H1 (cell line): Measurements from ENCODE around the gene LDLRAD3. TPM values are rescaled to one million over a fixed set of nuclear protein-coding genes. Genes with fewer than 3 reads are reported as not detected.

ENCODE experiments used
- CTCF ChIA-PET: fragments of 300-600 bp; sonication (Branson Sonifier 250); formaldehyde crosslinking; loops from one replicate; lab custom pipeline; 2021; ENCODE audit not compliant: partially characterized antibody; lab: Charles Lee
- POLR2A ChIA-PET: fragments of 300-600 bp; sonication (Branson Sonifier 250); formaldehyde crosslinking; loops from one replicate; lab custom pipeline; 2021; ENCODE audit warnings: inconsistent platforms; ENCODE audit not compliant: partially characterized antibody; lab: Charles Lee
- DNase-seq, 2 experiments: peaks; one replicate each; pipeline versions ENCODE4 v3.0.0 to v3.0.0-alpha.2; 2010 to 2022; ENCODE audit warnings: low spot score in 2 of 2, low read depth in 1 of 2, mixed read lengths in 1 of 2
- FAIRE-seq: peaks from 2 replicates; lab custom pipeline; 2011; peaks lifted over from hg19 to GRCh38; lab: Jason Lieb, UNC
- H2AFZ ChIP-seq: 2 replicates; pipeline ENCODE4 v1.8.1; 2012; ENCODE audit warnings: low read length, inconsistent platforms
- H2AK5ac ChIP-seq: 2 replicates; pipeline ENCODE4 v1.6.1; 2013; ENCODE audit warnings: low read depth, low read length
- H2BK120ac ChIP-seq: replicated peaks from 2 replicates; pipeline ENCODE3; 2013; ENCODE audit warnings: low read depth, low read length, inconsistent platforms
- H2BK12ac ChIP-seq: 2 replicates; pipeline ENCODE4 v1.6.1; 2013; ENCODE audit warnings: low read depth, low read length
- H2BK15ac ChIP-seq: 2 replicates; pipeline ENCODE4 v1.6.1; 2013; ENCODE audit warnings: low read length
- H2BK20ac ChIP-seq: 2 replicates; pipeline ENCODE4 v1.6.1; 2013; ENCODE audit warnings: low read length
- H2BK5ac ChIP-seq: 2 replicates; pipeline ENCODE4 v1.6.1; 2013; ENCODE audit warnings: low read depth, low read length
- H3K14ac ChIP-seq: 2 replicates; pipeline ENCODE4 v1.6.1; 2013; ENCODE audit warnings: inconsistent platforms; ENCODE audit not compliant: insufficient read length
- H3K18ac ChIP-seq: 2 replicates; pipeline ENCODE4 v1.6.1; 2013; ENCODE audit warnings: low read length; ENCODE audit errors: extremely low read depth
- H3K23ac ChIP-seq: 2 replicates; pipeline ENCODE4 v1.6.1; 2013; ENCODE audit warnings: inconsistent platforms; ENCODE audit not compliant: insufficient read length
- H3K23me2 ChIP-seq: 2 replicates; pipeline ENCODE4 v1.6.1; 2013; ENCODE audit warnings: low read depth, low read length
- H3K27ac ChIP-seq: 2 replicates; pipeline ENCODE4 v1.6.1; 2011; ENCODE audit warnings: low read depth, low read length, inconsistent platforms
- H3K27me3 ChIP-seq, 4 experiments: replicated peaks in 1 of 4; 1 replicate in 1 of 4; 2 replicates in 3 of 4; pipeline versions ENCODE4 v1.6.1 to v1.8.1; 2011 to 2013; ENCODE audit warnings: low read length in 3 of 4, mild to moderate bottlenecking in 3 of 4, inconsistent platforms in 2 of 4, mixed read lengths in 2 of 4, moderate library complexity in 1 of 4; ENCODE audit not compliant: control insufficient read depth in 3 of 4, insufficient read depth in 3 of 4; ENCODE audit errors: extremely low read depth in 1 of 4
- H3K36me3 ChIP-seq, 4 experiments: 2 replicates each; pipeline versions ENCODE4 v1.6.1 to v1.8.1; 2011 to 2013; ENCODE audit warnings: mild to moderate bottlenecking in 4 of 4, low read length in 3 of 4, moderate library complexity in 2 of 4, control low read depth in 1 of 4, inconsistent platforms in 1 of 4; ENCODE audit not compliant: insufficient read depth in 4 of 4, control insufficient read depth in 2 of 4
- H3K4ac ChIP-seq: replicated peaks from 2 replicates; pipeline ENCODE3; 2013; ENCODE audit warnings: low read length, low read depth, mixed read lengths, inconsistent platforms; ENCODE audit not compliant: insufficient read length
- H3K4me1 ChIP-seq, 4 experiments: replicated peaks in 1 of 4; 1 replicate in 1 of 4; 2 replicates in 3 of 4; pipeline versions ENCODE4 v1.6.1 to v1.8.1; 2011 to 2013; ENCODE audit warnings: low read length in 3 of 4, inconsistent platforms in 2 of 4, mixed read lengths in 1 of 4; ENCODE audit not compliant: insufficient read depth in 4 of 4, control insufficient read depth in 3 of 4
- H3K4me2 ChIP-seq, 2 experiments: 2 replicates each; pipeline versions ENCODE4 v1.6.1 to v1.8.1; 2011 to 2013; ENCODE audit warnings: low read depth in 2 of 2, low read length in 2 of 2, control low read depth in 1 of 2, inconsistent platforms in 1 of 2, mild to moderate bottlenecking in 1 of 2; ENCODE audit not compliant: insufficient read depth in 1 of 2
- H3K4me3 ChIP-seq, 4 experiments: fragments of 200-600, 300-600 bp in 1 of 4; sonication (generic), shearing (Covaris generic), sonication (Bioruptor Twin) in 1 of 4; 2 replicates each; pipeline versions ENCODE4 v1.5.1 to v1.8.1; 2011 to 2016; ENCODE audit warnings: low read length in 4 of 4, low read depth in 3 of 4, control low read depth in 2 of 4, inconsistent platforms in 2 of 4, mild to moderate bottlenecking in 2 of 4, mixed read lengths in 1 of 4, moderate library complexity in 1 of 4; ENCODE audit not compliant: insufficient read depth in 2 of 4; ENCODE audit errors: extremely low read depth in 1 of 4
- H3K56ac ChIP-seq: replicated peaks from 2 replicates; pipeline ENCODE3; 2013; ENCODE audit warnings: low read depth, mild to moderate bottlenecking, mixed read lengths, low read length, inconsistent platforms; ENCODE audit not compliant: insufficient read length
- H3K79me1 ChIP-seq: 2 replicates; pipeline ENCODE4 v1.6.1; 2013; ENCODE audit warnings: low read depth, low read length, control low read depth
- H3K79me2 ChIP-seq, 2 experiments: 2 replicates each; pipeline versions ENCODE4 v1.6.1 to v1.8.1; 2012 to 2013; ENCODE audit warnings: low read length in 2 of 2, mild to moderate bottlenecking in 2 of 2, inconsistent platforms in 1 of 2; ENCODE audit not compliant: insufficient read depth in 2 of 2, control insufficient read depth in 1 of 2
- H3K9ac ChIP-seq, 4 experiments: replicated peaks in 1 of 4; 1 replicate in 1 of 4; 2 replicates in 3 of 4; pipeline versions ENCODE4 v1.6.1 to v1.8.1; 2011 to 2013; ENCODE audit warnings: low read depth in 3 of 4, low read length in 3 of 4, control low read depth in 2 of 4, mild to moderate bottlenecking in 2 of 4, moderate library complexity in 2 of 4, inconsistent platforms in 1 of 4; ENCODE audit errors: extremely low read depth in 1 of 4
- H3K9me3 ChIP-seq, 2 experiments: 2 replicates each; pipeline versions ENCODE4 v1.6.1 to v1.8.1; 2012 to 2013; ENCODE audit warnings: mild to moderate bottlenecking in 2 of 2, moderate library complexity in 2 of 2, control low read depth in 1 of 2, inconsistent platforms in 1 of 2, low read depth in 1 of 2, low read length in 1 of 2, mixed read lengths in 1 of 2; ENCODE audit not compliant: insufficient read depth in 2 of 2
- H4K20me1 ChIP-seq, 2 experiments: replicated peaks in 1 of 2; 2 replicates each; pipeline versions ENCODE3 to v1.8.1; 2011 to 2013; ENCODE audit warnings: inconsistent platforms in 2 of 2, low read length in 2 of 2, mild to moderate bottlenecking in 1 of 2; ENCODE audit not compliant: insufficient read depth in 2 of 2, control insufficient read depth in 1 of 2
- H4K5ac ChIP-seq: 2 replicates; pipeline ENCODE4 v1.6.1; 2013; ENCODE audit warnings: low read length, low read depth, mixed read lengths, inconsistent platforms; ENCODE audit not compliant: insufficient read length
- H4K8ac ChIP-seq: 2 replicates; pipeline ENCODE4 v1.8.0; 2013; ENCODE audit warnings: mild to moderate bottlenecking, moderate library complexity, low read length, inconsistent platforms; ENCODE audit not compliant: insufficient read depth; ENCODE audit errors: extremely low read depth
- H4K91ac ChIP-seq: replicated peaks from 2 replicates; pipeline ENCODE3; 2013; ENCODE audit warnings: low read length, mixed read lengths, inconsistent platforms; ENCODE audit not compliant: insufficient read length
- CHD1 ChIP-seq: IDR thresholded peaks from 2 replicates; pipeline ENCODE4 v1.6.1; 2012; ENCODE audit warnings: low read depth, low read length, improper control_type of control experiment
- JUND ChIP-seq: IDR thresholded peaks from 2 replicates; pipeline ENCODE4 v1.6.1; 2011; ENCODE audit warnings: mild to moderate bottlenecking, improper control_type of control experiment, low read length
- KDM1A ChIP-seq: fragments of 200-600, 300-600 bp; sonication (generic); IDR thresholded peaks from 2 replicates; pipeline ENCODE4 v1.7.1; 2016; ENCODE audit warnings: mild to moderate bottlenecking, low read length, borderline replicate concordance
- POLR2A ChIP-seq, 2 experiments: IDR thresholded peaks; 1 replicate in 1 of 2; 2 replicates in 1 of 2; pipeline ENCODE4 v1.6.1; 2011; ENCODE audit warnings: low read depth in 2 of 2, low read length in 2 of 2, mild to moderate bottlenecking in 2 of 2; ENCODE audit errors: control extremely low read depth in 1 of 2
- RAD21 ChIP-seq, 2 experiments: IDR thresholded peaks in 1 of 2; conservative IDR thresholded peaks in 1 of 2; 2 replicates each; pipeline ENCODE4 v1.6.1; 2011; ENCODE audit warnings: low read depth in 2 of 2, low read length in 2 of 2, improper control_type of control experiment in 1 of 2, inconsistent platforms in 1 of 2, mild to moderate bottlenecking in 1 of 2, moderate library complexity in 1 of 2
- RNF2 ChIP-seq: fragments of 200-900, 300-1000 bp; sonication (generic); IDR thresholded peaks from 2 replicates; pipeline ENCODE4 v1.7.1; 2016; ENCODE audit warnings: borderline replicate concordance, low read depth, mild to moderate bottlenecking, antibody characterized with exemption, low read length; ENCODE audit not compliant: poor library complexity, severe bottlenecking; ENCODE audit errors: missing control alignments
- RXRA ChIP-seq: IDR thresholded peaks from 2 replicates; pipeline ENCODE4 v1.6.1; 2011; ENCODE audit warnings: low read depth, mild to moderate bottlenecking, low read length, moderate library complexity; ENCODE audit not compliant: insufficient read depth
- SIN3A ChIP-seq, 2 experiments: IDR thresholded peaks in 1 of 2; conservative IDR thresholded peaks in 1 of 2; 2 replicates each; pipeline ENCODE4 v1.6.1; 2011 to 2012; ENCODE audit warnings: low read length in 2 of 2, improper control_type of control experiment in 1 of 2, low read depth in 1 of 2, mild to moderate bottlenecking in 1 of 2
- TEAD4 ChIP-seq: IDR thresholded peaks from 2 replicates; pipeline ENCODE4 v1.6.1; 2012; ENCODE audit warnings: low read depth, low read length, inconsistent platforms, mixed read lengths
- WGBS, 2 experiments: shearing (Covaris generic) in 1 of 2; methylation state at CpG; one replicate each; pipeline versions ENCODE4 v1.1.6 to v1.1.7; 2013 to 2015; ENCODE audit warnings: low lambda C conversion rate in 2 of 2, mixed read lengths in 2 of 2, inconsistent platforms in 1 of 2, low coverage in 1 of 2, missing lambda C conversion rate in 1 of 2; ENCODE audit not compliant: insufficient replicate concordance in 2 of 2, insufficient coverage in 1 of 2, insufficient read length in 1 of 2; ENCODE audit errors: extremely low coverage in 1 of 2, missing lambda C conversion rate in 1 of 2; 5-methylcytosine and 5-hydroxymethylcytosine counted together
- polyA plus RNA-seq, 7 experiments: library from polyadenylated mRNA; depleted of rRNA in 3 of 7; stranded (reverse) in 5 of 7; unstranded in 2 of 7; fragments of >200 nt in 5 of 7; fragments of 200-250 nt in 2 of 7; gene quantifications; 1 replicate in 5 of 7; 2 replicates in 1 of 7; 4 replicates in 1 of 7; pipeline versions ENCODE4 v1.2.1 to v1.2.3, GENCODE V29; 2011 to 2013; ENCODE audit warnings: missing spikeins in 2 of 7, mixed read lengths in 2 of 7
- total RNA-seq: library from RNA; stranded (reverse); fragmentation: NEBNext Ultra II Directional; extraction: Animal tissue kit (Norgen Biotek cat#: 25700); gene quantifications from 2 replicates; pipeline ENCODE4 v1.2.1, GENCODE V29; 2021
- TF ChIP-seq, protein P1 (sequence below), 3 experiments: IDR thresholded peaks; 1 replicate in 2 of 3; 2 replicates in 1 of 3; pipeline versions ENCODE4 v1.5.1 to v1.6.1; 2011; ENCODE audit warnings: low read length in 3 of 3, mild to moderate bottlenecking in 3 of 3, inconsistent platforms in 2 of 3, low read depth in 1 of 3, moderate library complexity in 1 of 3; ENCODE audit not compliant: insufficient read depth in 1 of 3; ENCODE audit errors: control extremely low read depth in 1 of 3

LDLRAD3 gene
- total and polyA plus RNA-seq, 2 of the 8 experiments (the other 6 are each of a cell fraction or from before 2014, with no cell fraction given): 18.6 to 22.8 TPM

DNA sequence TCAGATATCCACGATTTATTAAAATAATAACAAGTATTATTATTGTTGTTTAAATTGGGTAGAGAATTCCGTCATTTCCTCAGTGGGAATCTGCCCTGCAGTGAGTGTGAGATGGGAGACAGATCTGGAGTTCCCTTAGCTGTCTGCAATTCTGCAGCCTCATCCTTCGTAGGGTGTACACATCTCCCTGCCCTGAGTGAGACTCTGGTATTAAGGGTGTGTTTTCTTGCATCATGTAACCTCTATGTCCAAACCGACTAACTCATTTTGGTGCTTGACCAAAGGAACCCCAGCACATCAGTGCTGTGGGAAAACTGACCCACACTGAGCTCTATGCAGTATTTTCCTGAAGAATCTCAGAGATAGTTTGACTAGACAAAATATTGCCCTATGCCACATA lies 157.6 kb downstream of the LDLRAD3 start:
- H4K5ac ChIP-seq: no peak overlapping the region
- H3K4me2 ChIP-seq: no peak overlapping the region
- no peak overlapping the region for H3K27ac ChIP-seq
- DNase-seq (no peak), FAIRE-seq (no peak)
- H3K9me3 ChIP-seq: no peaks in the 10 kb centered on the region
- H3K79me2 ChIP-seq: peaks cover 0 to 3% of the 10 kb centered on the region in 2 experiments; a peak in 1 of 4 replicates
- ChIA-PET POLR2A (interaction anchor here (0.7 to 11.7 kb wide), 3 partner anchors 9 to 740 kb away, joined by 3 to 102 read pairs (median 4); no protein-coding TSS in a partner anchor), CTCF (interaction anchor here (0.7 to 1.5 kb wide), 4 partner anchors 14 to 48 kb away, joined by 3 to 5 read pairs (median 4); no protein-coding TSS in a partner anchor)
- peaks cover 0 to 20% (median 5%) of the 10 kb centered on the region in 4 experiments; a peak in 2 of 8 replicates for H3K36me3 ChIP-seq
- H2BK20ac ChIP-seq: no peak overlapping the region; the same call in 1 of the 2 replicates
- H3K4me3 ChIP-seq: no peak overlapping the region
- no peak overlapping the region for H2BK120ac ChIP-seq
- H2BK15ac ChIP-seq: no peak overlapping the region
- no peak overlapping the region for H4K91ac ChIP-seq
- no peak overlapping the region for H3K56ac ChIP-seq
- H2BK12ac ChIP-seq: peak overlapping the region; percentile 60; the same call in 1 of the 2 replicates
- no peak overlapping the region for H4K8ac ChIP-seq
- no peaks in the 10 kb centered on the region for H3K27me3 ChIP-seq
- no peak overlapping the region for H3K9ac ChIP-seq
- H3K4ac ChIP-seq: no peak overlapping the region
- H2BK5ac ChIP-seq: no peak overlapping the region
- no peak overlapping the region for H3K23ac ChIP-seq
- 93% methylated on average over 4 of the region's 4 CpGs; no CpG with 5 or more reads in 1 of the 2 experiments for WGBS, 2 experiments
- H4K20me1 ChIP-seq: no peaks in the 10 kb centered on the region
- H3K18ac ChIP-seq: no peak overlapping the region
- H2AK5ac ChIP-seq: no peak overlapping the region
- H3K79me1 ChIP-seq: no peaks in the 10 kb centered on the region
- H3K4me1 ChIP-seq: peaks cover 5 to 17% (median 14%) of the 10 kb centered on the region in 4 experiments
- H2AFZ ChIP-seq: no peak overlapping the region
- no peaks in the 10 kb centered on the region; the same call in 1 of the 2 replicates for H3K23me2 ChIP-seq
- no peak overlapping the region for H3K14ac ChIP-seq
- TF ChIP-seq RNF2 (no peak), KDM1A (no peak), RXRA (no peak), CHD1 (no peak), TEAD4 (no peak), JUND (no peak), SIN3A (conservative IDR thresholded peaks at IDR 0.05 in 1 of 2, IDR thresholded peaks at IDR 0.05 in 1 of 2; ENCODE audit: low read depth in 1 of 2, low read length in 2 of 2) (no peak), POLR2A (IDR thresholded peaks at IDR 0.05; ENCODE audit: control extremely low read depth in 1 of 2, low read depth in 2 of 2, low read length in 2 of 2) (no peak), RAD21 (IDR thresholded peaks at IDR 0.05 in 1 of 2, conservative IDR thresholded peaks at IDR 0.05 in 1 of 2; ENCODE audit: low read depth in 2 of 2, low read length in 2 of 2) (no peak)
- TF ChIP-seq, protein P1, sequence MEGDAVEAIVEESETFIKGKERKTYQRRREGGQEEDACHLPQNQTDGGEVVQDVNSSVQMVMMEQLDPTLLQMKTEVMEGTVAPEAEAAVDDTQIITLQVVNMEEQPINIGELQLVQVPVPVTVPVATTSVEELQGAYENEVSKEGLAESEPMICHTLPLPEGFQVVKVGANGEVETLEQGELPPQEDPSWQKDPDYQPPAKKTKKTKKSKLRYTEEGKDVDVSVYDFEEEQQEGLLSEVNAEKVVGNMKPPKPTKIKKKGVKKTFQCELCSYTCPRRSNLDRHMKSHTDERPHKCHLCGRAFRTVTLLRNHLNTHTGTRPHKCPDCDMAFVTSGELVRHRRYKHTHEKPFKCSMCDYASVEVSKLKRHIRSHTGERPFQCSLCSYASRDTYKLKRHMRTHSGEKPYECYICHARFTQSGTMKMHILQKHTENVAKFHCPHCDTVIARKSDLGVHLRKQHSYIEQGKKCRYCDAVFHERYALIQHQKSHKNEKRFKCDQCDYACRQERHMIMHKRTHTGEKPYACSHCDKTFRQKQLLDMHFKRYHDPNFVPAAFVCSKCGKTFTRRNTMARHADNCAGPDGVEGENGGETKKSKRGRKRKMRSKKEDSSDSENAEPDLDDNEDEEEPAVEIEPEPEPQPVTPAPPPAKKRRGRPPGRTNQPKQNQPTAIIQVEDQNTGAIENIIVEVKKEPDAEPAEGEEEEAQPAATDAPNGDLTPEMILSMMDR (IDR thresholded peaks at IDR 0.05; ENCODE audit: control extremely low read depth in 1 of 3, insufficient read depth in 1 of 3, low read depth in 1 of 3, low read length in 3 of 3): no peak
